A549 treated with AZD9567 at 1 μM for 4 hours (cell line): ENCODE measurements around the gene RHBDL1. TPM values are rescaled to one million over a fixed set of nuclear protein-coding genes. Genes with fewer than 3 reads are reported as not detected.

ENCODE experiments used
- total RNA-seq: library from RNA; stranded (reverse); fragments of 200-300 nt; extraction: Qiagen RNA extraction; gene quantifications from 5 replicates; pipeline ENCODE4 v1.2.3, GENCODE V29; 2022; ENCODE audit not compliant: insufficient read depth

Gene RHBDL1
- 1.5 to 2.0 TPM (median 1.6 TPM) in 4 of 5 replicates, not detected in the other for total RNA-seq

DNA sequence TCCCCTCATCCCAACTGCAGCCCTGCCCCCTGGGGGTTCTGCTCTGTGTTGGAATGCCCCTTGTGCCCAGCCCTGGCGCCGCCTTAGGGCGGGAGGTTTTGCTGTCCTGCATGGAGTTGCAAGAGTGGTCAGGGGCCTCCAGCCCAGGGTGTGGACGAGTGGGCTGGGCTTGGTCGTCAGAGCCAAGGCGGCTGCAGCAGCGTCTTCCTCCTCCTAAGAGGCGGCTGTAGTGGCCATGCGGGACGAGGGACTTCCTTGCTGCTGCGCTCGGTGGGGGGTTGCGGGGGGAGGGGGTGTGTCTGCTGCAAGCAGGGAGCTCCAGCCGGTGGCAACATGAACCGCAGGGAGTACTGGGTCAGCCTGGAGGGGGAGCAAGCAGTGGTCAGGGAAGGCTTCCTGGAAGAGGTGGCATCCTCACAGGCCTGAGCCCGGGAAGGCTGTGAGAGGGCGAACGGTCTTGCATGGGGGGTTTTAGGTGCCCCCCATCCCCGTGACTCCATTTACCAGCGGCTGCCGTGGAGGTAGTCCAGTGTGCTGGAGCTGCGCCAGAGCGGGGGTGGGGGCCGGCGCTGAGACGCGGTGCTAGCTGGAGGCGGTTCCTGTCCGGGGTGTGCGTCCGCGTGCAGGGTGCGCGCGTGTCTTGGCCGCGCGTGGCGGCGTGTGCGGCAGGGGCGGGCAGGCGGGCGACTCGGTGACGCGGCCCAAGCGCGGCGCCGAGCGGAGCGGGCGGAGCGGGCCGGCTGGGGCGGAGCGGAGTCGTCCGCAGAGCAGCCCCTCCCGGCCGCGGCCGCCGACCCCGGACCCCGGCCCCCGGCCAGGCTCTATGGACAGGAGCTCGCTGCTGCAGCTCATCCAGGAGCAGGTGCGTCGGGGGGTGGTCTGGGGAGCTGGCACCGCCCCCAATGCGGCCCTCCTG lies at the start of gene RHBDL1:
RHBDL1 (plus strand) TSS at position 704 of the 916 bp plus-strand sequence; CDS start at position 824, 120 bp downstream.

DNA sequence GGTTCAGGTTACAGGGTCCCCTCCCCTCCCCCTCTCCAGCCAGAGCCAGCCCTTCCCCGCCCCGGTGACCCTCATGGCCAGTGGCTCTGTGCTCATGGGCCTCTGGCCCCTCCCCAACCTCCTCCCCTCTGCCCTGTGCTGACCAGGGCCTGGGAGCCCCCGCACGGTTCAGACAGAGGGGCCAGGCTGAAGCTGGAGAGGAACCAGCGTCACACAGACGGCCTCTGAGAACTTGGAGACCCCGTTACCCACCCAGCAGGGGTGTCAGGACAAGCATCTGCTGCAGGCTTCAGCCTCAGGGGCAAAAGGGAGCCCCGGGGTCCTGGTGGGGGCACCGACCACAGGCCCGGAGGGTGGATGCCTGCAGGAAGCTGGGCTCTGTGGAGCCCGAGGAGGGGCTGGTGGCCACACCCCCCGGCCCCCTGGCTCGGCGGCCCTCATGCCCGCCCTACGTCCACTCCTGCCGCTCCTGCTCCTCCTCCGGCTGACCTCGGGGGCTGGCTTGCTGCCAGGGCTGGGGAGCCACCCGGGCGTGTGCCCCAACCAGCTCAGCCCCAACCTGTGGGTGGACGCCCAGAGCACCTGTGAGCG lies 44.6 kb upstream of the RHBDL1 start, which contains the start of gene WFIKKN1:
WFIKKN1 (plus strand) TSS at position 171 of the 591 bp plus-strand sequence; CDS start at position 440, 269 bp downstream.

DNA sequence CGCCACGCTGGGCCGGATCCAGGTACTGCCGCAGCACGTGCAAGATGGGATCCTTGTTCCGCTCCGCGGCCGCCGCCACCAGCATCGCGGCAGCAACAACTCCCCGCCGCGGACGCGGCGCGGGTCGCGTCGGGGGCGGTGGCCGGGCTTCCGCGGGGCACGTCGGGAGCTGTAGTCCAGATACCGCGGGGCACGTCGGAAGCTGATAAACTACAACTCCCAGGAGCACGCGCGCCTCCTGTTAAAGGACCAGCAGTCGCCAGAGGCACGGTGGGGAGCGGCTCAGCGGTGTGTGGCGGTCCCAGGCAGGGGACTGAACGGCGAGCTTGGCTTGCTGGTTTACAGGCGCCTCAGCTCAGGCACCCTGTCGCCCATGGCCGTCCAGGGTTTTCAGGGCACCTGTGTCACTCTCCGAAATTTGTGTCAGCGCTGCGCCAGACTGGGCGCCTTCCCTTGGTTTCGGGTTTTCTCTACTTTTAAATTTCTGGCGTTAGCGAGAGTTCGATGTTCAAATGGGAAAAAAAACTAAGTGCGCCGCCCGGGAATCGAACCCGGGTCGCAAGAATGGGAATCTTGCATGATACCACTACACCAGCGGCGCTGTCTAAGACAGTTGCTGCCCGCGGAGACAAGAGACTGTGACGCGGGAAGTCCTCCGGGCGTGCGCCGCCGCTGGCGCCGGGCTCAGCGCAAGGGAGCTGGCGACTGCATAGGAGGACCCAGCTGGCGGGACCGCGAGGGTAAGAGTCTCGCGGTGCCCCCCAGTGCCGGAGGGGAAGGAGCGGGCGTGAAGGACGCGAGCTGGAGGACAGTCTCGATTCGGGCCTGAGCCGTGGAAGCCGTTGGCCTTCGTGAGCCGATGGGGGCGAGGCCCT lies 39.0 kb upstream of the RHBDL1 start, which contains the start of gene METTL26:
METTL26 (minus strand) TSS at position 100 of the 875 bp plus-strand sequence; CDS start at position 85, 15 bp downstream.

DNA sequence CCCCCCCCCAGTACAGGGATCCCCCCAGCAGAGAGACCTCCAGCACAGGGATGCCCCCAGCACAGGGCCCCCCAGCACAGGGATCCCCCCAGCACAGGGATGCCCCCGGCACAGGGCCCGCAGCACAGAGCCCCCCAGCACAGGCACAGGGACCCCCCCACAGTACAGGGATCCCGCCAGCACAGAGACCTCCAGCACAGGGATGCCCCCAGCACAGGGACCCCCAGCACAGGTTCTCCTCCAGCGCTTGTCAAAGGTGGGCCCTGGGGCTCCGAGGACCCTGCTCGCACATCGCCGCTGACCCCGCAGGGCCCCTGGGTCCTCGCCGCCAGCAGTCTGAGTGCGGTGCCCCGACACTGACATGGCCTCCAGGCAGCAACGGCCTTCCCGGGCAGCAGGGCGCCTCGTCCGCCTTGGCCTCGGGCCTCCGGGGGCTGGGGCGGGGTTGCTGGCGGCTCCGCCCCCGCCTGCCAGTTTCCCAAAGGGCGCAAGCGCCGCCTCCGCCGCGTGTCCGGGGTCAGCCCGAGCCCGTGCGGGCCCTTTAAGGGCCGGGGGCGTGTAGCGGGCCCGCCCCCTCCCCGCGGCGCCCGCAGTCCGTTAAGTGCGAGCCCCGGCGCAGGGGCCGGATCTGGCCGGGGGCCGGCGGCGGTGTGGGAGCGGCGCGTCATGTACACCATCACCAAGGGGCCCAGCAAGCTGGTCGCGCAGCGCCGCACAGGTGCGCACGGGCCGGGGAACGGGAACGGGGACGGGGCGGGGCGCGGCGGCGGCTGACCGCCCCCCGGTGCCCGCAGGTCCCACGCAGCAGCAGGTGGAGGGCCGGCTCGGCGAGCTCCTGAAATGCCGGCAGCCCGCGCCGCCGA lies 33.9 kb upstream of the RHBDL1 start, which contains the start of gene MCRIP2:
MCRIP2 (plus strand) TSS at position 503 of the 863 bp plus-strand sequence; CDS start at position 667, 164 bp downstream.

DNA sequence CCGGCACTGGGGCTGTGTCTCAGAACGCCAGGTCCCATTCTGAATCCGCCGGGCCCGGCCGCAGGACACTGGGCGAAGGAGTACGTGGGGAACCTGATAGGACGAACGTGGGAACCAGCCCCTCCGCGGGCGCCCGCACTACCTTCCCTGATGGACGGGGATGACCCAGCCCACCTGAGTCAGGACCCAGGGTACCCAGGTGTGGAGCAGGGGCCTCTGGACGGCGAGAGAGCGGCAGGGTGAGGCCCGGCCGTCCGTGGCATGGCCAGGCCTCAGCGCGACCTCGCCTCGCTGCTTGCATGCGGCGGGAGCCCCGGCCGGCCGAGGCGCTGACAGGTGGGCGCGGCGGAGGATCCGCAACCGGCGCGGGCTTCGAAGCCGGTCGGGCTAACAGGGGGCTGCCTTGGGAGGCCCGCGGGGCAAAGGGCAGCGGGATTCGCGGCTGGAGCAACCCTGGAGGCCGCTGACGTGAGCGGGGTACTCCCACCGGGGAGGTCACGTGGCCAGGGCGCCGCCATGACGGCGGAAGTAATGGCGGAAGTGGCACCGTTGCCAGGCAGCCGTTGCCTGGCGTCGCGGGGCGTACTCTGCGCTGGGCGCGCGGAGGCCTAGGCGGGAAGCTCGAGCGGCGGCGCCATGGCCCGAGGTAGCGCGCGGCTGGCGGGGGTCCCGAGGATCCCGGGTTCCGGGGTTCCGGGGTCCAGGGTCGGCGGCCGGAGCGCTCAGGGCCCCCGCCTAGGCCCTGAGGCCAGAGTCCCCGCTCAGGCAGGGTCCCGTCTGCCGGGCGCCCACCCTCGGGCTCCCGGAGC lies 26.5 kb upstream of the RHBDL1 start, which contains the start of gene WDR90:
WDR90 (plus strand) TSS at position 585 of the 809 bp plus-strand sequence; CDS start at position 637, 52 bp downstream.

DNA sequence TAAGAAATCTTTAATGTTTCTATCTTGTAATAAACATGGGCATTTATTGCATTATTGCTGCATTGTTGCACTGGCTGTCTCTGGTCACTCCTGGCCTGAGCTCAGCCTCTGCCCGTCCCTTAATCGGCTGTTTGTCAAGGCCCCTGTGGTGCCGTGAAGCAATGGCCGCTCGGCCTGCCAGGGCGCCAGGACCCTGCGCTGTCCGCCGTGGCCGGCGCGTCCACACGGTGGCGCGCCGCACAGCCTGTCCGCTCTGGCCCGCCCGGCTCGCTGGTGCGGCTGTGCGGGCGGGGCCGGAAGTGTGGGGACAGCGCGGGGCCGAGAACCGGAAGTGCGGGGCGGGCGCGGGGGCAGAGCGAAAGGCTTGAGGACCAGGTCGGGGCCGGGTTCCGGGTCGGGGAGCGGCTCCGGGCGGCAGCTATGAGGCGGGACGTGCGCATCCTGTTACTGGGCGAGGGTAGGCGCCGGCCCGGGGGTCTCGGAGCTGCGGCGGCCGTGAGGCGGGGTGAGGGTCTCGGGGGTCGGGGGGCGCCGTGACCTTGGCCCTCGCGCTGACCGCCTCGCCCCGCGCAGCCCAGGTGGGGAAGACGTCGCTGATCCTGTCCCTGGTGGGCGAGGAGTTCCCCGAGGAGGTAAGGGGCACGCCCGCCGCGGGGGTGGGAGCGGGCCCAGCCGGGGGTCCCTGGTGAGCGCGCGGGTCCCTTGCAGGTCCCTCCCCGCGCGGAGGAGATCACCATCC lies 7.5 kb upstream of the RHBDL1 start, which contains the start of gene RHOT2:
RHOT2 (plus strand) TSS at position 353 of the 739 bp plus-strand sequence; CDS start at position 421, 68 bp downstream.

DNA sequence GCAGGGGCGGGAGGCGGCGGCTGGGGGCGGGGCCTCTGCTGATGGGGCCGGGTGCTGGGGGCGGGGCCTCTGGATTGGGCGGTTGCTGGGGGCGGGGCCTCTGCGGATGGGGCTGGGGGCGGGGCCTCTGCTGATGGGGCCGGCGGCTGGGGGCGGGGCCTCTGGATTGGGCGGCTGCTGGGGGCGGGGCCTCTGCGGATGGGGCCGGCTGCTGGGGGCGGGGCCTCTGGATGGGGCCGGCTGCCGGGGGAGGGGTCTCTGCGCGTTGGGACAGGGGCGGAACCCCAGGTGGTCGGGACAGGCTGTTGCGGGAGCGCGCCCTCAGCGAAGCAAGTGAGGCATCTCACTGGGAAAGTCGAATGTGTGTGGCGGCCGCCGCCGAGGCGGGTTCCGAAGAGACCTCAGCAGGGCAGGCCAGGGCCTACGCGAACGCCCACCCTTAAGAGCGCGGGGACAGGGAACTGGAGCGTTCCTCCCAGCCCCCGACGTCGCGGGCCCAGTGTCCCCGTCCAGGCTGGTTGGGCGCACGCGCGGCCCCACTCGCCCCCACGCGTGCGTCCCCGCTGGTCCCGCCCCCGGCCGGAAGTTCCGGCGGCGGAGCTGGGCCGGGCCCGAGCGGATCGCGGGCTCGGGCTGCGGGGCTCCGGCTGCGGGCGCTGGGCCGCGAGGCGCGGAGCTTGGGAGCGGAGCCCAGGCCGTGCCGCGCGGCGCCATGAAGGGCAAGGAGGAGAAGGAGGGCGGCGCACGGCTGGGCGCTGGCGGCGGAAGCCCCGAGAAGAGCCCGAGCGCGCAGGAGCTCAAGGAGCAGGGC lies 4.5 kb downstream of the RHBDL1 start, which contains the start of gene STUB1:
STUB1 (plus strand) TSS at position 597 of the 811 bp plus-strand sequence; CDS start at position 713, 116 bp downstream.

DNA sequence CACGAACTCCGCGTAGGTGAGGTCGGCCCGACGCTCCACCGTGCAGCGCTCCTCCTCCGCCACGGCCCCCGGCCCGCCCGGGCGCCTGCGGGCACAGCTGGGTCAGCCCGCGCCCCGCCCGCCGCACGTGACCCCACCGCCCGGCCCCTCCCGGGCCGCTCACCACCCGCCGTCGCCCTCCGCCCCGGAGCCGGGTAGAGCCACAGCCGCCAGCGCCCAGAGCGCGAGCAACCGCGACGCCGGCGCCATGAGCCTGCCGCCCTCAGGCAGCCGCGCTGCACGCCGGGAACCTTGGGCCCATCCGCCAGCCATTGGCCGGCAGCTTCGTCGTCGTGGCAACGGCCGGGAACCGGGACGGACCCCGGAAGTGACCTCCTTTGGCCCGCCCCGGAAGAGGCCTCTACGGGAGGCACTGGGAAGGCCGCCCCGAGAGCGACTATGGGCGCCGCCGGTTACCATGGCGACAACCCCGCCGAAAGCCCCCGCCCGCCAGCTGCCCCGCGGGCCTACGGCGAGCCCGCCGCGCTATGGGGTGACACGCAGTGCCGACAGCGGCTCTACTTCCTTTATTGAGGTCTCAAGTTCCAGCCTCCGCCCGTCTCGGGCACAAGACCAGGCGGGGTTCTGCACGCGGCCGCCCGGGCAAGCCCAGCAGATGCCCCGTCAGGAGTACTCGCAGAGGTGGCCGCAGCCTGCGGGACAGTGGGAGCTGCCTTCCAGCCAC lies 8.8 kb downstream of the RHBDL1 start, which contains the start of gene JMJD8:
JMJD8 (minus strand) TSS at position 264 of the 724 bp plus-strand sequence; CDS start at position 249, 15 bp downstream.

DNA sequence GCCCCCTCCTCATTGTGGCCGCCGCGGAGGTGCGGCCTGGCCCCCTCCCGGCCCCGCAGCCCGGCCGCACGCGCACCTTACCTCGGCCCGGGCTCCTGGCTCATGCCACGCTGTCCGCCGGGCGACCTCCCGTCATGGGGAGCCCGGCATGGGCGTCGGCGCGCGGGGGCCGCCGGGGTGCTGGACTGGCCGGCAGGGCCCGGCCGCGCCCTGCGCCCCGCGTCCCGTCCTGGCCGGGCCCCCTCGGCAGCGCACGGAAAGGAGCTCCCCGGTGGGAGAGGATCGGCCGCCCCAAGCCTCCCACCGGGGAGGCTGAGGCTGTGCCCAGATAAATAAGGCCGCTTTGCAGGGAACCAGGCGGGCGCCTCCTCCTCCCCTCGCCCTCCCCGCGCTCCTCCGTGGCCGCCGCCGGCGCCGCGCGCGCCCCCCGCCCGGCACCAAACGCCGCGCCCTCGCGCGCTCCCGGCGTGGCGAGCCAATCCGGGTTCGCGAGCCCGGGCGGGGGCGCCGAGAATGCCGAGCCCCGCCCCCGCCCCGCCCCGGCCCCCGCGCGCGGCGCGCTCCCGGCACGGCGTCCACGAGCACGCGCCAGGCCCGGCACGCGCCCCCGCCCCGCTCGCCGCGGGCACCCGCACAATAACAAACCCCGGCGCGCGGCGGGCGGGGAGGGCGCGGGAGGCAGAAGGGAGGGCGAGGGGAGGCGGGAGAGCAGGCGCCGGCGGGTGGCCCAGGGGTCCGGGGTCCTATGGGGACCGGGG lies 30.1 kb downstream of the RHBDL1 start, which contains the start of gene FBXL16:
FBXL16 (minus strand) TSS at position 371 of the 758 bp plus-strand sequence. CDS start 8,396 bp downstream, outside the sequence.

DNA sequence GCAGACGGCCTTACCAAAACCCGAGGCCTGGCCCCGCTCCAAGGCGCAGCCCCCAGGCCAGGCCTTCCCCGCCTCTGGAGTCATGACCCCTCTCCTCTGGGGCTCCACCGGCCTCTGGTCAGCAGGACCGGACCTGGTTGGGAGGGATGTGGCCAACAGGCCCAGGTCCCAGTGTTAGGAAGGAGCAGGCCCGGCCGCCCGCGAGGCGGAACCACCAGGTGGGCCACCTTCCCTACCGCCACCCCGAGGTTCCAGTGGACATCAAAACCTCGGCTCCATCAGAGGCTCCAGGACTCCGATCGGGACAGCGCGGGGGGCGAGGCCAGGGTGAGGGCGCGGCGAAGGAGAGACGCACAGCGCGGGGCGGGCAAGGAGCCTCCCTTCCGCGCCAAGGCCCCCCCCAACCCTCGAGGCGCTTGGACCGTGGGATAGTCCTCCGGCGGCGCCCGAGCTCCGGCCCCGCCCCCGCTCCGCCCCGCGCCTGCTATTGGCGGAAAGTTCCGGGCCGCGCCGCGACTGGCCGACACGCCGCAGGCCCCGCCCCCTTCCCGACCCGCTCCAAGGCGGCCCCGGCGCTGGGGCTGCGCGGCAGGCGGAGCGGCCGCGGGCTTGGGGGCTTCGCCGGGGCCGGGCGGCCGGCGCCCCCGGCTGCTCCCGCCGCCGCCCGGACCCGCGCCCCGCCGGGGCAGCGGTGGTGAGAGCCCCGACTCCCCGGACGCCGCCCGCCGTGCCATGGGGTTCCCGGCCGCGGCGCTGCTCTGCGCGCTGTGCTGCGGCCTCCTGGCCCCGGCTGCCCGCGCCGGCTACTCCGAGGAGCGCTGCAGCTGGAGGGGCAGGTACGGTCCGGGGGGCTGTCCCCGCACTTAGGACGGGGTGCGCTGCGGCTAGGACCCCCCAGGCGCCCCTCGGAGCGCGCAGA lies 39.3 kb downstream of the RHBDL1 start, which contains the start of gene METRN:
METRN (plus strand) TSS at position 561 of the 919 bp plus-strand sequence; CDS start at position 733, 172 bp downstream.

DNA sequence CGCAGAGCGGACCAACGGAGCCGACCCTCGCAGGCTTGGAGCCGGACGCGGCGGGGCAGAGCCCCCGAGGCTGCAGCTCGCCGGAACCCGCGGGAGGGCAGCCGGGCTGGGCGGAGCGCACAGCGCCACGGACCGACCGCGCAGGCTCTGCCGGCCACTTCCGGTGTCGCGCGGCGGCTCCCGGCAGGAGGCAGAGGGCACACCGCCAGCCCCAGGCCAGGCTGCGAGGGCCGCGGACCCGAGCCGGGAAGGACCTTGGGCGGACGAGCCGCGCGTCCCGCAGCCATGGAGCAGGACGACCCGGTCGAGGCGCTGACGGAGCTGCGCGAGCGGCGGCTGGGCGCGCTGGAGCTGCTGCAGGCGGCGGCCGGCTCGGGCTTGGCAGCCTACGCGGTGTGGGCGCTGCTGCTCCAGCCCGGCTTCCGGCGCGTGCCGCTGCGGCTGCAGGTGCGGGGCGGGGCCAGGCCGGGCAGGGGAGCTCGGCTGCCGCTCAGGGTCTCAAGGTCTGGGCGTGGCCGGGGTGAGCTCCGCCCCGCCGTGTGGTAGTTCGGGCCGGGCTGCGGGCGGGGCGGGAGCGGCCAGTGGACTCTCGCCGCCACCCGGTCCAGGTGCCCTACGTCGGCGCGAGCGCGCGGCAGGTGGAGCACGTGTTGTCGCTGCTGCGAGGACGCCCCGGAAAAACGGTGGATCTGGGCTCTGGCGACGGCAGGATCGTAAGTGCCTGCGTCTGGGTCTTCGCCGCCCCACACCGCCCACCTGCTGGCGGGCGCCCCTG lies 45.7 kb downstream of the RHBDL1 start, which contains the start of gene ANTKMT:
ANTKMT (plus strand) TSS at position 157 of the 775 bp plus-strand sequence; CDS start at position 286, 129 bp downstream.

DNA sequence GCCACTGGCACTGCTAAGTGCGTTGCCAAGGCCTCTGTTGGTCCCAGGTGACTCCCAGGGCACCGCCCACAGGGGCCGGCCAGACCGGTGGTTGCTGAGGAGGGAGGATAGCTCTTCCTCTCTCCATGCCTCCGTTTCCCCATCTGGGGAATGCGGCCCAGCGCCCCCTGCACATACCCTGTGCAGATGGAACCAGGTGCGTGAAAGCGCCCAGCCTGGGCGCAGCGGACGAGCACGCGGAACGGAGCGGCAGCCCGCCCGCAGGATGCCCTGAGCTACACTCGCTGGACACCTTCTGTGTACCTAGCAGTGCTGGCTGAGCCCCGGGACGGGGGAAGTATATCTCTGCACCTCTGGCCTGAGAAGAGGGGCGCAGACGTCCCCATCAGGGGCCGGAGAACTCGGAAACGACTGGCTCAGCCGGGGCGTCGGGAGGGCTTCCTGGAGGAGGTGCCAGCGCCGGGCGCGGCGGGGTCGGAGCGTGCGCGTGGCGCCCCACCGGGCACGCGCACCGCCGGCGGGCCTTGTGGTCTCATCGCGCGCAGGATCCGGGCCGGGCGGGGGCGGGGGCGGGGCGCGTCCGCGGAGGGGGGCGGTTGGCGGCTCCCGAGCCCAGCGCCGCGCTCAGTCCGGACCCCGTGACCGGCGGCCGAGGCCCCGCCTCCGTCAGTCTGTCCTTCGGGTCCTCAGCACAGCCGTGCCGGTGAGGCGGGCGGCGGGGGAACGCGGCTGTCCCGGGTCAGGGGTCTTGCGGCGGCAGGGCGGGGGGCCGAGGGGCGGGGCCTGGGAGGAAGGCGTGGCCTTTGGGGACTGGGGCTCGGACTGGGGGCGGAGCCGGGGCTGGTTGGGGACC lies 51.2 kb downstream of the RHBDL1 start, which contains the start of the genes CCDC78 and HAGHL:
CCDC78 (minus strand) TSS at position 6 of the 853 bp plus-strand sequence. CDS start 76 bp downstream, outside the sequence.
HAGHL (plus strand) TSS at position 669 of the 853 bp plus-strand sequence. CDS start 404 bp downstream, outside the sequence.

